ENCODE measurements around the gene TP53BP2.
"Not testable (repeated sequence)": the region's sequence is repeated elsewhere in the genome, so short reads cannot be mapped to it uniquely, and the experiment has no call there.

The TP53BP2 gene

DNA sequence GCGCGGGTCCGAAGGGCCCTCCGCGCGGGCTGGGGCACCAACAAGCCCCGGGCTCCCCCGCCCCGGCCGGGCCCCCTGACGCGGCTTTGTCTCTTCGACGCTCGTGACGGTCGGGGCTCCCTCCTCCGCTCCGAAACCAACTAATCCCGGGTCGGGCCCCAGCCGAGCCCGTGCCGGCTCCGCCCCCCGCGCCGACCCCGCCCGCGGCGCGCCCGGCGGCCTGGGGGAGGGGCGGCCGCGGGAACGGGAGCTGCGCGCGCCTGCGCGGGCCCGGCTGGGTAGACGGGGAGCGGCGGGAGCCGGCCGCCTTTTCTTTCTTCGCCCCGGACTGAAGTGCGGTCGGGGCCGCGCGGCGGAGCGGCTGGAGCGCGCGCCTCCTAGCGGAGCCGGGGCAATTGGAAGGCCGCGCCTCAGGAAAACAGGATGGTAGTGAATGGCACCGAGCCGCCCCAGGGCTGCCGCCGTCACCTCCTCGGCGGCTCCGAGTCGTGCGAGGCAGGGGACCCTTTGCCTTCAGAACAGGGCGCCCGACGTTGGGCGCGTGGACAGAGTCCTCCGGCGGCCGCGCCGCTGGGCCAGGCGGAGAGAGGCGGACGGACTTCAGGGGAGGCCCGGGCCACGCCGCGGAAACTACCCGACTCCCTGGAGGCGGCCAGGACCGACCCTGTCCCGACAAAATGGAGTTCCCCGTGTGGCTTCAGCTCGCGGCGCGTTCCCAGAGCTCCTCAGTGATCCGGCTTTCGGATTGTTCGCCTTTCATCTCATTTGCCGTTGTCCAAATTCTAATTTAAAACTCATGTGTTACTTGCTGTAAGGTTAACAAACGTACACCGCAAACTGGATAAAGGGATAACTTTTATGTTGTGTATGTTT, at the start of gene TP53BP2:
TSS of gene TP53BP2 (minus strand) at position 138 of the 873 bp plus-strand sequence. CDS start 267 bp downstream, outside the sequence.
- peak; percentile 84 for DNase-seq

GRCh38 chr1:223890494-223890893, 44.7 kb upstream of the TP53BP2 start:
- not testable (repeated sequence) for DNase-seq

GRCh38 chr1:223889319-223889718, 43.6 kb upstream of the TP53BP2 start:
- not testable (repeated sequence) for DNase-seq

DNA sequence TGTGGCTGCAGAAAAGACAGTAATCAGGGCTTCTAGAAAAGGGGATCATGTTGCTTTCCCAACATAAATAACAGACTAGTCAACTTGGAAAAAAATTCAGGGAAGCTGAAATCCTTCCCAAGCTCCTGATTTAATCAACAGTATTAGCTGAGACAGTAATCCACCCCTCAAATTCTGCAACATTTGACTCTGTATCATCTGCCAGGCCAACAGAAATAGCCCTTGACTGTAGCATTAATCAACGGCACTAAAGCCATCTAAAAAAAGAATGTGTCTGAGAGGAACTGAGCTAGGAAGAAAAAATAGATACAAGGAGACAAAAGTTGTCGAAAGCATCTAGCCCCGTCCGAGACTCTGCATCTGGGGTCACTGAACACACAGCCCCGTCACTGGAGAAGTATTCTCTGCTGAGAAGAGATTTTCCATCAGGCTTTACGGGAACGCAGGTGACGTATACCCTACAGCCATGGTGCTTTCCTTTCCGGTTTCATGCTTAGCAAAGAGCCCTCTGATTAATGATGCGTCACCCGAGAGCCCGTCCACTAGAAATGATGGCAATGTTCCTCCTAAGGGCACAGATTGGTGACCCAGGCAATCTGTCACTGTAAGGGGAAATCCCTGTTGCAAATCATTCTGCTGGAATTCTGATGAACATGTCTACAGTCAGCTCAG, 42.1 kb upstream of the TP53BP2 start:
- peak; percentile 73 for DNase-seq

- DNase-seq = no peak
Observed at GRCh38 chr1:223886516-223886921, 40.8 kb upstream of the TP53BP2 start.

GRCh38 chr1:223885614-223886013, 39.9 kb upstream of the TP53BP2 start:
- DNase-seq = no peak

DNA sequence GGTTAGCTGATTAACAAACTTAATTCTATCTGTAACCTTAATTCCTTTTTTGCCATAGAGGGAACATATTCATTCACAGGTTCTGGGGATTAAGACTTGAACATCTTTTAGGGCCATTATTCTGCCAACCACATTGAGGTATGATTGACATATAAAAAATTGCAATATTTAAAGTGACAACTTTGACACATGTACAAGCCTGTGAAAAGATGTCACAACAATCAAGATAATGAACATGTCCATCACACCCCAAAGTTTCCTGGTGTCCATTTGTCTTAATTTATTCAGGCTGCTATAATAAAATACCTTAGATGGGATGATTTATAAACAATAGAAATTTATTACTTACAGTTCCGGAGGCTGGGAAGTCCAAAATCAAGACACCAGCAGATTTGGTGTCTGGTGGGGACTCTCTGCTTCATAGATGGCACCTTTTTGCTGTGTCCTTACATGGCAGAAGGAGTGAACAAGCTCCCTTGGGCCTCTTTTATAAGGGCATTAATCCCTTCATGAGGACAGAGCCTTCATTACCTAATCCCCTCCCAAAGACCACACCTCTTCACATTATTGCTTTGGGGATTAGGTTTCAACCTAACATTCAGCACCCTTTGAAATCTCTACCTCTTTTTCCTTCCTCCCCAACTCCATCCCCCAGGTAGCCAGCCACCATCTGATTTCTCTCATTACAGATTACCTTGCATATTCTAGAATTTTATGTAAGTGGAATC, 33.0 kb upstream of the TP53BP2 start:
- DNase-seq = no peak

GRCh38 chr1:223877804-223878203, 32.1 kb upstream of the TP53BP2 start:
- DNase-seq = no peak

DNA sequence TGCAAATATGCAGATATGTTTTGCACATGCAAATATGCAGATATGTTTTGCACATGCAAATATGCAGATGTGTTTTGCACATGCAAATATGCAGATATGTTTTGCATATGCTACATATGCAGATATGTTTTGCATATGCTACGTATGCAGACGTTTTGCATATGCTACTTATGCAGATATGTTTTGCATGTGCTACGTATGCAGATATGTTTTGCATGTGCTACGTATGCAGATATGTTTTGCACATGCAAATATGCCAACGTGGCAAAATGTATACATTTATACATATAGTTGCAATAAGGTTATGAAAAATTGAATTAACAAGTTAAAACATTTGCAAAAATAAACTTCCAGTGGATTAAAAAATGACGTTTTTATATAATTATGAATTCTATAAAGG, 30.8 kb upstream of the TP53BP2 start:
- DNase-seq = no peak

- DNase-seq = no peak
Observed at GRCh38 chr1:223873044-223873443, 27.3 kb upstream of the TP53BP2 start.

DNA sequence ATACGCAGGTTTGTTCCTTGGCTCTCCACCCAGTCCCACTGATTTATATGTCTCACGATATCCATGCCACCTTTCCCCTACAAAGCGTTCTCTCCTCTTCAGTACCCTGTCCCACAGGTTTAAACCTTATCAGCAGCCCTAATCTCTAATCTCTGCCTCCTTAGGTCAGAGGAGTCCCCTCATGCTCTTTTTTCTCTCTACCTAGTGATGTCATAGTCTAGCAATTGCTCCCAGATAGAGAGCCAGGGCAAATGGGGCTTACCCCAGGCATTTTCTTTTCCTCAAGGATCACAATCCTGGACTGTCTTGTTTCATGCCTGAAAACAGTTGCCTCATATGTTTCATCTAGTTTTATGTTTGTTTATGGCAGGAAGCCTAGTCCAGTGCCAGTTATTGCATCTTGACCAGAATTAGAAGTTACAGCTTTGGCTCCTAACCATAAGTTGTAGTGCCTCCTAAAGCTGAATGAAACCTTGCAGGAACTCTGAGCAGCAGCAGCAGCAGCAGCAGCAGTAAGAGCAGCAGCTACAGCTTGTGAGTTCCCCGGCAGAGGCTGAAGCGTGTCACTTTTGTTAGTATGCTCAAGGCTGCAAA, 26.7 kb upstream of the TP53BP2 start:
- no peak for DNase-seq

DNA sequence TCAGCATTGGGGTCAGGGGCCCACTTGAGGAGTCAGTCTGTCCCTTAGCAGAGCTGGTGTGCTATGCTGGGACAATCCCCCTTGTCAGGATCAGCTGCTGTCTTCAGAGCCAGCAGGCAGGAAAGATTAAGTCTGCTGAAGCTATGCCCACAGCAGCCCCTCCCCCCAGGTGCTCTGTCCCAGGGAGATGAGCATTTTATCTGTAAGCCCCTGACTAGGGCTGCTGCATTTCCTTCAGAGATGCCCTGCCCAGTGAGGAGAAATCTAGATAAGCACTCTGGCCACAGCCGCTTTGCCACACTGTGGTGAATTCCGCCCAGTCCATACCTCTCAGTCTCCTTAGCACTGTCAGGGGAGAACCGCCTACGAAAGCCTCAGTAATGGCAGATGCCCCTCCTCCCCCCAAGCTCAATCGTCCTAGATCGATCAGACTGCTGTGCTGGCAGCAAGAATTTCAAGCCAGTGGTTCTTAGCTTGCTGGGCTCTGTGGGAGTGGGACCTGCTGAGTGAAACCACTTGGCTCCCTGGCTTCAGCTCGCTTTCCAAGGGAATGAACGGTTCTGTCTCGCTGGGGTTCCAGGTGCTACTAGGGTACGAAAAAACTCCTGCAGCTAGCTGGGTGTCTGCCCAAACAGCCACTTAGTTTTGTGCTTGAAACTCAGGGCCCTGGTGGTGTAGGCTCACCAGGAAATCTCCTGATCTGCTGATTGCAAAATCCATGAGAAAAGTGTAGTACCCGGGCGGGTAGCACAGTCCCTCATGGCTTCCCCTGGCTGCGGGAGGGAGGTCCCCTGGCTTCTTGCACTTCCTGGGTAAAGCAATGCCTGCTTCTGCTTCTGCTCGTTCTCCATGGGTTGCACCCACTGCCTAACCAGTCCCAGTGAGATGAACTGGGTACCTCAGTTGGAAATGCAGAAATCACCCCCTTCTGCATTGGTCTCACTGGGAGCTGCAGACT, 25.1 kb upstream of the TP53BP2 start:
- DNase-seq = no peak

DNA sequence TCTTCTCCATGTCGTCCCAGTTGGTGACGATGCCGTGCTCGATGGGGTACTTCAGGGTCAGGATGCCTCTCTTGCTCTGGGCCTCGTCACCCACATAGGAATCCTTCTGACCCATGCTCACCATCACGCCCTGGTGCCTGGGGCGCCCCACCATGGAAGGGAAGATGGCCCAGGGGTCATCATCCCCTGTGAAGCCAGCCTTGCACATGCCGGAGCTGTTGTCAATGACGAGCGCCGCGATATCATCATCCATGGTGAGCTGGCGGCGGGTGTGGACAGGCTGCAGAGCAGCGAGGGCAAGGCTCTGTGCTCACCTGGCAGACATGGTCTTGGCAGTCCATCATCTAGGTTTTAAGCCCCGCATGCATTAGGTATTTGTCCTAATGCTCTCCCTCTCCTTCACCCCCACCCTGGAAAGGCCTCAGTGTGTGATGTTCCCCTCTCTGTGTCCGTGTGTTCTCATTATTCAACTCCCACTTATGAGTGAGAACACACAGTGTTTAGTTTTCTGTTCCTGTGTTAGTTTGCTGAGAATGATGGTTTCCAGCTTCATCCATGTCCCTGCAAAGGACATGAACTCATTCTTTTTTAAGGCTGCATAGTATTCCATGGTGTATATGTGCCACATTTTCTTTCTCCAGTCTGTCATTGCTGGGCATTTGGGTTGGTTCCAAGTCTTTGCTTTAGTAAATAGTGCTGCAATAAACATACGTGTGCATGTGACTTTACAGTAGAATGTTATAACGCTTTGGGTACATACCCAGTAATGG, 19.0 kb upstream of the TP53BP2 start:
- not testable (repeated sequence) for DNase-seq

DNA sequence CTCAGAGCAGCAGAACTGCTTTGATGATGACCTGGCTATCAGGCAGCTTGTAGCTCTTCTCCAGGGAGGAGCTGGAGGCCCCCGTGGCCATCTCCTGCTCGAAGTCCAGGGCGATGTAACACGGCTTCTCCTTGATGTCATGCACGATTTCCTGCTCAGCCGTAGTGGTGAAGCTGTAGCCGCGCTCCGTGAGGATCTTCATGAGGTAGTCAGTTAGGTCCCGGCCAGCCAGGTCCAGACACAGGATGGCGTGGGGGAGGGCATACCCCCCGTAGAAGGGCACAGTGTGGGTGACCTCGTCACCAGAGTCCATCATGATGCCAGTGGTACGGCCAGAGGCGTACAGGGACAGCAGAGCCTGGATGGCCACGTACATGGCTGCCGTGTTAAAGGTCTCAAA, 18.3 kb upstream of the TP53BP2 start:
- DNase-seq = no peak

DNA sequence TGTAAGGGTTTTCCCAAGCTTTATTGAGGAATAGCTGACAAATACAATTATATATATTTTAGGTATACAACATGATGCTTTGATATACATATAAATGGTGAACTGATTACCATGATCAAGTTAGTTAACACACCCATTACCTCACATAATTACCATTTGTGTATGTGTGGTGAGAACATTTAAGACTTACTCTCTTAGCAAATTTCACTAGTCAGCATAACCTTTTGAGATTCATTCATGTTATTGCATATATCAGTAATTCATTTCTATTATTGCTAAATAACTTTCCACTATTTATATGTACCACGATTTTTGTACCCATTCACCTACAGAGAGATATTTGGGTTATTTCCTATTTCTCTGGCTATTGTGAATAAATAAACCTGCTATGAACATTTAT, 16.2 kb upstream of the TP53BP2 start:
- DNase-seq = no peak

DNA sequence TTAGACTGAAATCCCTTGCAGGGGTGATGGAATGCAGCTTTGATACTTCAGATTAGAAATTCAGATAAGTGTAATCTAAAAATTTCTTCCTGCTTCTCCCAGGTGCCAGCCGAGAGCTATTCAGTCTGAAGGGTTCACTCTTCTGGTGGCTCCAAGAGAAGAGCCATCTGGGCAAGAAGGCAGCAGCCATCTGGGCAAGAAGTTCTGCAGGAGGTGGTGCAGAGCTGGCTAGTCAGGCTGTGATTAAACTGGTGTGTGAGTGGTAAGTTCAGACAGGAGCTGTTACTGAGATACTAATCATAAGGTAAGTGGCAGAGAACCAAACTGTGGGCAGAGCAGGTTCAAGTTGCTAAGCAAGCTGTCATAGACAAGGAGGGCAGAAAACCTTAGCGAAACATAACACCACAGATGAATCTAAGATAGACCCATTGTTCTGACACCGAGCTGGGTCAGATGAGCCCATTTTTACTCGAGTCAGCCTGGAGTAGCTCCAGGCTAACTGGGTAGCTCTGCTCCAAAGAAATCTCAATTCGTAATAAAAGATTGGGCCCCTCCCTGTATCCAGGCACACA, 14.4 kb upstream of the TP53BP2 start:
- no peak for DNase-seq

DNA sequence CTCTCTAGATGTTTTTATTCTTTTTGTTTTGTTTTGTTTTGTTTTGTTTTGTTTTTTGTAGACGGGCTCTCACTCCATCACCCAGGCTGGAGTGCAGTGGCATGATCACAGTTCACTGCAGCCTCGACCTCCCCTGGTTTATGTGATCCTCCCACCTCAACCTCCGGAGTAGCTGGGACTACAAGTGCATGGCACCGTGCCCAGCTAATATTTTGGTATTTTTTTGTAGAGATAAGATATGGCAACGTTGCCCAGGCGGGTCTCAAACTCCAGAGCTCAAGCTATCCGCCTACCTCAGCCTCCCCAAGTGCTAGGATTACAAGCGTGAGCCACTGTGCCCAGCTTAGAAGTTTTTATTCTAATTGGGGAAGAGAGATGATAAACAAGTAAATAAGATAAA, 13.3 kb upstream of the TP53BP2 start:
- DNase-seq = no peak

DNA sequence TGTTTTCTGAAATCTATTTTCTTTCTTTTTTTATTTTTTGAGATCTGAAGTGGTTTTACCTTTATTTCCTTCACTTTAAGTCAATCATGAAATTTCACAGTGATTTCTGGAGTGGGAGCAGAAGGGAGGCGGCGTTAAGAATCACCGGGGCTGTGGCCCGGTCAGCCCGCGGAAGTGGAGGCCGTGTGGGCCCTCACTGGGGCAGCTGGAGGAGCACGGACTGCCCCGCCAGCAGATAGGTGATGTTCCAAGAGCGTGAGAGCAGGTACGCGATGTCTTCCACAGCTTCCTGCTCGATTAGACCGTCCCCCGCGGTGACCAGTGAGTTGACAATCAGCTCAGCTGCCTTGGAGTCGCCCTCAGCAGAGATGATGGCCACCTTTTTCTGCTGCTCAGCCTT, 10.6 kb upstream of the TP53BP2 start:
- DNase-seq = no peak

GRCh38 chr1:223853748-223854147, 8.0 kb upstream of the TP53BP2 start:
- DNase-seq = no peak

DNA sequence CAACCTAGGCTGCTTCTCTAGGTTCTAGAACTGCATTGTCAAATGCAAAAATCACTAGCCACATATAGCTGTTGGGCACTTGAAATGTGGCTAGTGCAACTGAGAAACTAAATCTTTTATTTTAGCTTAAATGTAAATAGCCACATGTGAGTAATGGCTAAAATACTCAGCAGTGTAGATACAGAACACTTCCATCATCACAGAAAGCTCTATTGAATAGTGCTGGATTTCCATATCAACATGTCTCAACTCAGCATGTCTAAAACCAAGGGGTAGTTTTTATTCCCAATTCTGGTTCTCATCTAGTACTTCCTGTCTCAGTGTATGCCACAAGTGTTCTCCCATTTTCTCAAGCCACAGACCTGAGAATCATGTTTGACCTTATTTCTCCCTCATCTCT, 7.5 kb upstream of the TP53BP2 start:
- DNase-seq = no peak

- no peak for DNase-seq
Observed at GRCh38 chr1:223852337-223852736, 6.6 kb upstream of the TP53BP2 start.

All from NCI-H510A (cell line).